Endometrial microvascular endothelial cells (primary cell): ENCODE measurements around the gene MACIR. TPM values are rescaled to one million over a fixed set of nuclear protein-coding genes. Genes with fewer than 3 reads are reported as not detected.
"Not testable (repeated sequence)": the region's sequence is repeated elsewhere in the genome, so short reads cannot be mapped to it uniquely, and the experiment has no call there.

Source experiments
- in situ Hi-C: cut with HindIII; loops from 2 replicates; pipeline ENCODE4 v1.10.0; 2017; ENCODE audit warnings: low sequenced_read_pairs, low pct_unique_long_range_greater_than_20kb; ENCODE audit errors: inconsistent ontology term
- total RNA-seq: library from RNA; depleted of rRNA; stranded (reverse); fragments of >200 nt; gene quantifications from one replicate; pipeline ENCODE4 v1.2.3, GENCODE V29; 2015; ENCODE audit errors: inconsistent ontology term

Gene MACIR, protein sequence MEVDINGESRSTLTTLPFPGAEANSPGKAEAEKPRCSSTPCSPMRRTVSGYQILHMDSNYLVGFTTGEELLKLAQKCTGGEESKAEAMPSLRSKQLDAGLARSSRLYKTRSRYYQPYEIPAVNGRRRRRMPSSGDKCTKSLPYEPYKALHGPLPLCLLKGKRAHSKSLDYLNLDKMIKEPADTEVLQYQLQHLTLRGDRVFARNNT
- total RNA-seq, result 11.0 TPM

DNA sequence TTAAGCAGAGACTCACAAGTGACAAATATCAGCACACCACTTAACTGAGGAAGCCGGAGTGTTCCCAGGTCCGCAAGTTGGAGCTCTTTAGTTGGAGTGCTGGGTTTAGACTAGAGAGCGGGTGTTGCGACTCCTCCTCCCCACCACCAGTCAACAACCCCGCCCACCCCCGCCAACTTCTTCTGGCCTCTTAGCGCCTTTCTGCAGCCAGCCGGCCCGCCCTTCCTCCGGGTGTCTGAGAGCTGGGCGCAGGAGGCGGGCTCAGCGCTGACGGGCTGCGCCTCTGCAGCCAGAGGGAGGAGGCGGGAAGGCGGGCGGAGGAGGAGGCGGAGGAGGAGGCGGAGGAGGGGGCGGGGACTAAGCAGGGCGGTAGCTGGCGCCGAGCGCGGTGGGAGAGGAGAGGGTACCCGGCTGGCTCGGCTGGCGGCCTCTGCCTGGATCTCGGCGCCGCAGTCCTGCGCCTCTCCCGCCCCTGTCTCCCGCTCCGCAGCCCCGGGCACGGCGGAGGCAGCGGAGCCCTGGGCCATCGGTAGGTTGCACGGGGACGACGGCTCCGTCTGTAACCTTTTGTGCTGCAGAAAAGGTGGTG is at the start of gene MACIR:
TSS of gene MACIR (plus strand) at position 396 of the 589 bp plus-strand sequence. CDS start 17,157 bp downstream, outside the sequence.
- in situ Hi-C loops, result no loop called here

DNA sequence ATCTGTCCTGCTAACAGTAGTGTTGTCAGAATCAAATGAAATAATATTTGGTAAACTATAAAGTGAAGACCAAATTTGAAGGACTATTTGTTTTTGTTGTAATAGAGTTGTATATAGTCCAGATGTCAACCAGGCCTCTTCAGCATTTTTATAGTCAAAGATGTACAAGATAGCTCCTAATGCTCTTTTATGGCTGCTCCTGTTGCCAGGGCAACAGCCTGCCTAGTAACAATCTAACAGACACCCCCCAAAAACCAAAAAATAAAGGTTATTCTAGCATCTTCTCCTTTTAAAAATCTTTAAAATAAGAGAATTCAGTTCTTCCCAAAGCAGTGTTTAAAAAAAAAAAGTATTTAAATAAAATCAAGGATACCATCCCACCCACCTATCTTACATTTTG is 49.5 kb upstream of the MACIR start:
- in situ Hi-C loops, result no loop called here

DNA sequence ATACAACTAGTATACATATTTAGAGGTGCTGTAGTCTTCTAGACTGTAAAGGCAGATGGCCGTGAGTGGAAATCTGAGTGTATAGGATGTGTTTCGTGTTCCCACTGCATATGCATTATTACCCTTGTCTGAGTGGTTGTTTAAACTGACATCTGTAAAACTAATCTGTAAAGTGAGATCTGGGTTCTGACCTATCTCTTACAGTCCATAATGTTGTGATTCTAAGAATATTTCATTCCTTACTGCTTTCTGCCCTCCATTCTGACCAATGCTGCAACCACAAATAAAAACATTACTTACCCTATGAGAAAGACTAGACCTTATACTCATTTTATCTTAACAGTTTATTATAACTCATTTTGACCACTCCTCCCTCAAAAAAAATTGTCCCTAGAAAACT is 47.6 kb upstream of the MACIR start:
- in situ Hi-C loops, result no loop called here

DNA sequence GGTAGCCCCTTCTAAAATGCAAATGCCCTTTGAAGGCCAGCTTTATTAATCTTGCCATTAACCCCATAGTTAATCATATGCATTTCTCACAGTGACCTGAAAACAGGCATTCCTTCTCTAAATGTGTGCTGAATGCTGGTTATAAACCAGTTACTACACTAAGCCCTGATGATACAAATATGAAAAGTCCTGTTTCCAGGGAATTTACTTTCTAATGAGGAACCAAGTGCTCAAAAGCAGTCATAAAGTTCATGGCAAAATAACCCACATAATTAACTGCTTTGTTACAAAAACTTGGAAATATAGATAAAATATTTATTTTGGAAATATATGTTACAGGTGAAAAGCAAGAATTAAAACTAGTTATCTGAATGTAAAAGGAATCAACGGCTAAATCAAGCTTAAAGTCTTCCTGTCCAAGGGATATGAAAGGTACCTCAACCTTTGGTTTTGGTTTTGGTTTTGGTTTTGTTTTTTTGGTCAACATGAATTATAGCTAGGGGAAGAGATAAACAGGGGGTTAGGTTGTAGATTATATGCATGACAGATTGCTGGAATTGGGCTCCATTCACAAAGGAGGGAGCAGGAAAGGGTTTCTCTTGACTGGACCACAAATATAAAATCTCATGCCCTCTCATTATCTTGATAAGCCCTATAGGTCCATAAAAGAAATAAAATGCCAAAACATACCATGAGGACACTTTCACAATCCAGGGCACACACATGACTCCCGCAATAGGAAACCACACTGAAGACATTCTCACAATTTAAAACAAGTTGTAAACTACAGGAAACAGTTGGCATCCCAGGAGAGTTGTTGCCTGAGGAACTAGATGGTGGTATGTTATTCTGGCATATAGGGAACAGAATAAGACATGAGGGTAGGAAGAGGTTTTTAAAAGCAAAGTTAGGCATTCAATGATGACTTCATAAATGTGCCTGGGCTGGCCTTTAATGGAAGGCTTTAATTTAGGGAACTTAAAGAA is 46.7 kb upstream of the MACIR start:
- in situ Hi-C loops, result no loop called here

DNA sequence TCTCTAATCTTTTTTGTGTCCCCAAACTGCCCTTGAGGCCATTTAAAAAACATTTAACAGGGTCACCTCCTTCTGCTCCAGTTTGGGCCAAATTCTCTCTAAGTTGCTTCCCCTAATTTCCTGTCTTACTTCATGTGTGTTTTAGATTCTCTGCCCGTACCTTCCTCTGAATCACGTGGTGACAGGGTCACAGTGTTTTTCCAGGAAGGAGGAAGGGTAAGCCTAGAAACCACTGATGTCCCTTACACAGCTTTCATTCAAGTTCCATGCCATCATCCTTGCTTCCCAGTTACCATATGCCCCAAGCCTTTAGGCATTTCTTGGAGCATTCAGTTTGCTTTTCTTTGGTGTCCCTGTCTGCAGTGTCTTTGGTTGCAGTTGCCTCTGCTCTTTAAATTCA is 42.4 kb upstream of the MACIR start:
- in situ Hi-C loops, result no loop called here

DNA sequence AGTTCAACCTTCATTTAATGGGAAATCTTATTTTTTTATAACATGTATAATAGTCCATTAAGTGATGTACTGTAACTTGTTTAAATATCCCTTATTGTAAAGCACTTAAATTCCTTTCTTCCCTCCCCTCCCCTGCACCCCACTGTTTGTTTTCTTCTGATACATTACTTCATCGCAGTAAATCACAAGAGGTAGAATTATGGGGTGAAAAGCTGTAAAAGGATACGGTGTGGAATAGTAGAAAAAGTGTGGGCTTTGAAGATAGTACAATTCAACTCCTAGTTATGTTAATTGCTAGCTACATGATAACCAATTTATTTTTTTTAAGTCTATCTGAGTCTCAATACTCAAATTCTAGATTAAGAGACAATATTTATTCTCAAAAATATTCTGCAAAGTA is 41.9 kb upstream of the MACIR start:
- in situ Hi-C loops, result no loop called here

DNA sequence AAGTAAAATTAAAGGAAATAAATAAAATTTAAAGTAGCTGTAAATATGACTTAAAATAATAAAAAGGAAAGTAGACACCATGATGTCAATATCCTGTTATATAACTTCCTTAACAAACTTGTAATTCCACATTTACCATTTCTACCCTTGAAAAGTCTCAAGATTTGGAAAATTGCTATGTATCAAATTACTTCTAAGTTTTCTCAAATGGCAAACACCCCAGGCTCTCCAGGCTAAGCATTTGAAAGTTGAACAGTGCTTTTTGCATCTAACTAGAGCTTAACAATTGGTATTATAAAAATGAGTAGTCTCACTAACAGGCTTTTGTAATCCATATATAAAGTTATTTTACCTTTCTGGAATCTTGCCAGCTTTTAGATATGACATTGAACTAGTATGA is 41.5 kb upstream of the MACIR start:
- in situ Hi-C loops, result no loop called here

DNA sequence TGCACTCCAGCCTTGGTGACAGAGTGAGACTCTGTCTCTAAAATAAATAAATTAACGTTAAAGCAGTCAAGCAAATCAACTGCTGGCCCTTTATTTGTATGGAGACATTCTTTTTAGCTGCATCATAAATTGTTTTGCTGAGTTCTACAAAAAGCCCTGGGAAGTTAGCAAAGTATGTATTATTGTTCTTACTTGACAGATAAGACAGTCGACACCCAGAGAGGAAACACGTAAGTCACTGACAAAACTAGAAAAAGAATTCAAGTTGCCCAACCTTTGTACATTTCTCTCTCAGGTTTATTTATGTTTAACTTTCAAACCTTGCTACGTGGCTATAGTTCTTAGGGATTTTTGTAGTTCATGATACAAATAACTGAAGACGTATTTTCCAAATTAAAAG is 40.4 kb upstream of the MACIR start:
- in situ Hi-C loops, result no loop called here

DNA sequence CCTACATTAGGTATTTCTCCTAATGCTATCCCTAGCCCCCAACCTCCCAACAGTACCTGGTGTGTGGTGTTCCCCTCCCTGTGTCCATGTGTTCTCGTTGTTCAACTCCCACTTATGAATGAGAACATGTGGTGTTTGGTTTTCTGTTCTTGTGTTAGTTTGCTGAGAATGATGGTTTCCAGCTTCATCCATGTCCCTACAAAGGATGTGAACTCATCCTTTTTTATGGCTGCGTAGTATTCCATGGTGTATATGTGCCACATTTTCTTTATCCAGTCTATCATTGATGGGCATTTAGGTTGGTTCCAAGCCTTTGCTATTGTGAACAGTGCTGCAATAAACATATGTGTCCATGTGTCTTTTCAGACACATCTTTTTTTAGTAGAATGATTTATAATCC is 39.5 kb upstream of the MACIR start:
- in situ Hi-C loops, result not testable (repeated sequence)

DNA sequence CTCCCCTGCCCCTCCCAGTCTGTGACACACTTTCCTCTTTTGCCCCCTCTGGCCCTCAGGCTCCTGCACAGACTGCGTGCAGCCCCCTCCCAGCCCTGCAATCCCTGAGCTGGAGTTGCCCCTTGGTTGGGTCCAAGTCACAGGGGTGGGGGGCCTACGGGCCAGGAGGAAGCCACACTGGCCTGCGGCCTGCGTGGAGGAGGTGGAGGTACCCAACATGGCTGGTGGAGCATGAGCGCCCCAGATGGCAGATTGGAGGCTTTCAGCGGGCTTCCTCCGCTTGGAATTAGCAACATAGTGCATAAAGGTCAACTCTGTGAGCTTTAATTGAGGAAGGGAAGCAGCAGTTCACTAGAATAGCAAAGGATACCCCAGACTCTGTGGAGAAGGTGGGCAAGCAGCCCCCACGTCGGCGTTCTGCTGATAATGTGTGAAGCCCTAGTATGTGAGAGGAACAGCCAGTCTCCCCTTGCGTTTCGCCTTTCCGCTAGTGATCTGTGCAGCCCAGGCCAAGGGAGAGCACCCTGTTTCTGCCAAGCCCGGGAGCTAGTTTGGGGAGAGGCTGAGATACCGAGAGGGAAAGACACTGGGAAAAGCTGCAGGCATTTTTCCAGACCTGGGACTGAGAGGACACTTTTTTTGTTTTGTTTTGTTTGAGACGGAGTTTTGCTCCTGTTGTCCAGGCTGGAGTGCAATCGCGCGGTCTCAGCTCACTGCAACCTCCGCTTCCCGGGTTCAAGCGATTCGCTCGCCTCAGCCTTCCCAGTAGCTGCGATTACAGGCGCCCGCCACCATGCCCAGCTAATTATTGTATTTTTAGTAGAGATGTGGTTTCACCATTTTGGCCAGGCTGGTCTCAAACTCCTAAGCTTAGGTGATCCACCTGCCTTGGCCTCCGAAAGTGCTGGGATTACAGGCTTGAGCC is 35.3 kb upstream of the MACIR start:
- in situ Hi-C loops, result no loop called here

DNA sequence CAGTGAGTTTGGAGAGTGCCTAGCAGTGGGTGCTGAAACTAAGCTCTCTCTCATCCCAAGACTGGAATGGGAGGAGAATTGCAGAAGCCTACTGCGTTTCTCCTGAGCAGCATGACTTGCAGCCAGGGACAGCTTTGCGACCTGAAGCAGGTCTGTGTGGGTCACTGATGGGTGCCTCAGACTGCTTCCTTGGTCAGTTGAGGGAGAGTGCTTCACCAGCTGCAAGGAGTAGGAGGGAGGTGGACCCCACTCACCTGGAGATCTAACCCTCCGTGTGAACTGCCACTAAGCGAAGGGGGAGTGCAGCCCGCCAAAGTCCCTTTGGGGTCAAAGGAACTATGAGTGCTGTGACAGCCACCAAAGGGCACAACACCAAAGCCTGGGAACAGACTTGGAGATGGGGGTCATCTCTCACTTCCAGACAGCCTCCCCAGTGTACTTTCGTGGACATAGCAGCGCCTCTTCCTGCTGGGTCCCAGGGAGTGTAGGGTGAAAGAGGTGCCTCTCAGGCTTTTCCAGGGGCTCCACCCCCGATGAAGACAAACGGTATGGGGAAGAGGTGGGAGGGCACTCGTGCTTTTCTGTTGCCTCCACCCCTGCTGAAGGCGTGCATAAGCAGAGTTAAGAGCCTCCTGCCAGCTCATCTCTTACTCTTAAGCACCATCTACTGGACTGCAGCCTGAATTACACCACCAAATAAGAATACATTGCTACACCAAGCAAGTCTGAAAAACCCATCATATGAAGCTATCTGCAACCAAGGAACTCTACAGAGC is 34.3 kb upstream of the MACIR start:
- in situ Hi-C loops, result no loop called here

DNA sequence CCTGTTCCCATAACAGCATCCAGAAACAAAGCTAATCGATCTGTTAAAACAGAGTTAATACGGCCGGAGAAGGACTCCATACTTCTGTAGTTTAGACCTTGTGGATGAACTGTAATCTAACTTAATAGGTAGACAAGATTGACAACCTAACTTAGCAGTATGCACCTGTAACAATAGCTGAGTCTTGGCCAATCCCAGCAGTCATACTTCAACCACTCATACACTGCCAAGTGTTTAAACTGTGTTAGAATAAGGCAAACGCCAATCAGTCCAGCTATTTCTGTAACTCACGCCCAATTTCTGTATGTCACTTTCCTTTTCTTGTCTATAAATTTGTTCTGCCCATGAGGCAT is 33.7 kb upstream of the MACIR start:
- in situ Hi-C loops, result no loop called here

DNA sequence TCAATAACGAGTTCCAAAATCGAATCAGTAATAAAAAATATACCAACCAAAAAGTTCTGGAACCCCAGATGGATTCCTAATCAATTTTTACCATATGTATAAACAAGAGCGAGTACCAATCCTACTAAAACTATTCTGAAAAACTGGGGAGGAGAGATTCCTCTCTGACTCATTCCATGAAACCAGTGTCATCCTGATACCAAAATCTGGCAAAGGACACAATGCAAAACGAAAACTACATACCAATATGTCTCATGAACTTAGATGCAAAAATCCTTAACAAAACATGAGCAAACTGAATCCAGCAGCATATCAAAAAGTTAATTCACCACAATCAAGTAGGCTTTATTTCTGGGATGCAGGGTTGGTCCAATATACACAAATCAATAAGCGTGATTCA is 30.5 kb upstream of the MACIR start:
- in situ Hi-C loops, result no loop called here

DNA sequence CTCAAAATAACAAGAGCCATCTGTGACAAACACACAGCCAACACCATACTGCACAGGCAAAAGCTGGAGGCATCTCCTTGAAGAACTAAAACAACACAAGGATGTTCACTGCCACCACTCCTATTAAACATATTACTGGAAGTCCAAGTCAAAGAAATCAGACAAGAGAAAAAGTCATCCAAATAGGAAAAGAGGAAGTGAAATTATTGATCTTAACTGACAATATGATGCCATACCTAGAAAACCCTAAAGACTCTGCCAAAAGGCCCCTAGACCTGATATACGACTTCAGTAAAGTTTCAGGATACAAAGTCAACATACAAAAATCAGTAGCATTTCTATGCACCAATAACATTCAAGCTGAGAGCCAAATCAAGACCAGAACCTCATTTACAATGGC is 30.0 kb upstream of the MACIR start:
- in situ Hi-C loops, result no loop called here

DNA sequence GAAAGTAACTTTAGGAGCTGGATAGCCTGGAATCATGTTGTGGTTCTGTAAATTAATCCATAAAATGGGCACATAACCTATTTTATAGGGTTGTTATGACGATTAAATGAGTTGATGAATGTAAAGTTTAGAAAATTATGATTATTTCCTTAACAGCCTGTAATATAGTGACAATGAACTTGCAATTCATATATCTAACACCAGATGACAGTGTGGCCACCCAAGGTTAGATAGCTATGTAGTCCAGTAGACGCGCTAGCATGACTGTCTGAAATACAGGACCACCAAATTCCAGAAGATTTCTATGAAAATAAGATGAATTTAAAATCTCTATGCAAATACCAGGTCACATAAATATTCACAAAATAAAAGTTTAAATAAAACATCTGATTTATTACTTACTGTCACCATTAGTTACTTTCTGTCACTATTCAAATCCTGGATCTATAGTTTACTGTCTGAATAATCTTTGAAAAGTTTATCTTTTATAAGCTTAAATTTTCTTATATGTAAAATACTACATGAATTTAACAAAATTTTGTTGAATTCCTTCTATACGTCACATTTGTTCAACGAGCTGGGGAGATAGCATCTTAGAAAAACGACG is 26.1 kb upstream of the MACIR start:
- in situ Hi-C loops, result no loop called here

DNA sequence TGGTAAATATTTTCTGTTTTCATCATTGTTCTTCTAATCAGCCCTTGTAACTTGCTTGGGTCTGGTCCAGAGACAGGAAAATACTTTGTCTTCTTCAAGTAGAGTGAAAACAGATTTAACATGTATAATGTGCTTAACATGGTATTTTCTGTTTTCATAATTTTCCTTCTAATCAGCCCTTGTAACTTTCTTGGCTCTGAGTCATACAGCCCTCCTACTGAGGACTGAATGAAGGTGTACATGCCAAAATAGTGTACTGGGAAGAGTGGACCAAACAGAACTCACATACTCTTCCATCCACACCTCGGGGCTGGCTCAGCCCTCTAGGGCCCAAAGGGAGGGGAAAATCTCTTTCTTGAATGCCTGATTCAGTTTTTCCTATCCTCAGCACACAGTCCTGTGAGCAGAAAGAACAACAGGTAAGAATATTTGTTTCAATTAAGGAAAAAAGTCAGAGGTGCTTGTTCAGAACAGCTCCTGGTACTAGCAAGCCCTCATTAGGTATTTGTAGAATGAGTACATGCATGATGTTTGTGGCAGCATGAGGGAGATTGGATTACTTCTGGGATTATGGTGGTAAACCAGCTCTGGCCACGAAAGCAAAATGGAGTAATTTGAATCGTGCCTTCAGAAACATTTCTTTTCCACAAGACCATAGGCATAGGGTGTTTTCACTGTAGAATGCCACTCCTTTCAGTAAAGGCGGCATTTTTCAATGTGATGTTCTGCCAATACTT is 24.2 kb upstream of the MACIR start:
- in situ Hi-C loops, result no loop called here

DNA sequence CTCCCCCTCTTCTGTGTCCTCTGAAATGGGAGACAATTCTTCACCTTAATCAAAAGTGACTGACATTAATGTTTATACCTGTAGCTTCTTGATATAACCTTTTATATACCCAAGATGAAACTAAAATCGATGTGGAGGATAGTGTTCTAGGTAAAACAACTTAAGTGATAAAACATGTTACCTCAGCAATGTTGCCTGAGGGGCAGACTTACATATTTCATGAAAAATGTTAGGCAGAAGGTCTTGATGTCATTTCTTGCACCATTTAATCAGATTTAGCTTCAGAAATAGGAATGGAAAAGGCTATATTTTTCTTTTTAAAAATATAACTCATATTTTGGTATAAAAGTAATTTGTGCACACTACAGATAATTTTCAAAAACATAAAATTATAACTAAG is 22.7 kb upstream of the MACIR start:
- in situ Hi-C loops, result no loop called here
